Hippocampal formation (tissue), 2 donors: ENCODE data around the gene DNAJC17.

Experiments used
- DNase-seq, 2 donors: peaks; one replicate each; lab custom pipeline; 2025; lab: John Stamatoyannopoulos, UW

DNAJC17 gene

DNA sequence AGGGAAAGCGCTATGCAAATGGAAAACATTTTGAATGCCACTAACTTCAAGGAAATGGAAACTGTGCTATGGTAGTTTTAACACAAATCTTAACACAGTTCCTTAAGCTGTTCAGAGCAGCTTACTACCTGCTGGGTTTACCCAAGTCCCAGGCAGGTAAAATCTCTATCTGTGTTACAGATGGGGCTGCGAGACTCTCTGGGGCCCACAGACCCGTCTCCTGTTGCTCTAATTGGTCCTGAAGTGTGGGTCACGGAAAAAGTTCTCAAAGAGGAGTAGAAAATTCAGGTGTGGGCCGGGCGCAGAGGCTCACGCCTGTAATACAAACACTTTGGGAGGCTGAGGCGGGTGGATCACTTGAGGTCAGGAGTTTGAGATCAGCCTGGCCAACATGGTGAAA lies 17.3 kb downstream of the DNAJC17 start:
- DNase-seq = no peak

DNA sequence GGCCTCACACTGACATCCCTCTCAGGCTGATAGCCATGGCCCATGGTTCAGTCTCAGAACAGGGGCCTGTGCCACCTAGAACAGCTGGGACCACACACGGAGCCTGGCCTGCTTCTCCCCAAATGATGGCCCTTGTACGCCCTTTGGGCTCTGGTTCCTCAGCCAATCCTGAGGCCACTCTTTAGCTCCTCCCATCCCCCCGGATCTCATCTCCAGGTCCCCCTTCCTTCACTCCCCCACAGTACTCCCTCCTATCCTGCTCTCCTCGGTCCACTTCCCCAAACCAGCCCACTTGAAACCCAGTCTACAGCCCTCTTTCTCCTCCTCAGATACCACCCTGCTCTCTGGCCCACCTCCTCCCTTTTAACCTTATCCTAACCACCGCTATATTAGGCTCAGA lies 18.2 kb downstream of the DNAJC17 start:
- DNase-seq = no peak

DNA sequence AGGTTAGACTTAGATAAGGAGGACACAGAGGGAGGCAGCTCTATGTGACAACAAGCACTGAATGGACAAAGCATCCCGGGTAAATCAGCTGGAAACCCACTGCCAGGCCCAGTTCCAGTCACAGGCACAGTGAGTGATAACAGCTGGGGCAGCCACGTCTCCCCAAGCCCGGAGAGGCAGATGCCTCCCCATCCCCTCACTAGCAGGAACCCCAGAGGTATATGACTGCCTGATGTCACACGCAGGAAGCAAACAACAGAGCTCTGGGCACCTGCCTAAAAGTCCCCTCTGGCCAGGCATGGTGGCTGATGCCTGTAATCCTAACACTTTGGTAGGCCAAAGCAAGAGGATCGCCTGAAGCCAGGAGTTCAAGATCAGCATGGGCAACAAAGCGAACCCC lies 19.3 kb downstream of the DNAJC17 start:
- no peak for DNase-seq

DNA sequence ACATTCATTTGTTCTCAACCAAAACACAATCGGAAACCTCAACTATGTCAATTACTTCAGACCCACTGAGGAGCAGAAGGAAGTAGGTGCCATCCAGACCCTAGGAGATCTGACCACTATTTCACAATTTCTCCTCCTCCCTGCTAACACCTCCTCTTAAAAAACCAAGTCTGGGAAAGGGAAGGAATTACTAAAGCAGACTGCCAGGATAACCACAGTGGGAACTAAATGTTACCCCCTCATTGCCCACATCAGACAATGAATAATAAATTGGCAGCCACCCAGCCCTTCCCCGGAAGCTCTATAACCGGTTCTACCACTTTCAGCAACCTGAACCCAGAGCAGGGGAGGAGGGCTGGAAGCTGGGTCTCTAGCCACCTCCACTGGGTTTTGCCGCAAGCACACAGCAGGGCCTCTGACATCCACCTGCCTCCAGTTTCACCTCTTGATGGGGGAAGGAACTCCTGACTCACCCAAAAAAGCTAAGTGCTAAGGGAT lies 19.9 kb downstream of the DNAJC17 start:
- DNase-seq = no peak

DNA sequence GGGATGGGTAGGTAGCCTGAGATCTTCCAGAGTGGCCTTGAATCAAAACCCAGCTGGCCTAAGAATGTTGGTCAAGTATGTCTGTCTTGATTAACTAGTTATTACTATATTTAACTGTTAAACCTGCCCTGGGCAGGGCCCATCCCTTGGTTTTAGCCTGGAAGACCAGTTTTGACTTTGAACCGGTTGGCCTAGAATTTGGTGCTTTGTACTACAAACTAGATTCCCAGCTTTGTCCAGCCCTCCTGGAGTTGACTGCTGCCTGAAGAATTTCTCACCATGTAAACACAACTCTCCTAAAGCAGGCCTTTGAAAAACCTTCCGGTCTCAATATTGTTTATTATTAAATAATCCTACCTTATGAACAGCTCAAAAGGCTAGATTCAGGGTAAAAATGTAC lies 21.5 kb downstream of the DNAJC17 start:
- no peak for DNase-seq

DNA sequence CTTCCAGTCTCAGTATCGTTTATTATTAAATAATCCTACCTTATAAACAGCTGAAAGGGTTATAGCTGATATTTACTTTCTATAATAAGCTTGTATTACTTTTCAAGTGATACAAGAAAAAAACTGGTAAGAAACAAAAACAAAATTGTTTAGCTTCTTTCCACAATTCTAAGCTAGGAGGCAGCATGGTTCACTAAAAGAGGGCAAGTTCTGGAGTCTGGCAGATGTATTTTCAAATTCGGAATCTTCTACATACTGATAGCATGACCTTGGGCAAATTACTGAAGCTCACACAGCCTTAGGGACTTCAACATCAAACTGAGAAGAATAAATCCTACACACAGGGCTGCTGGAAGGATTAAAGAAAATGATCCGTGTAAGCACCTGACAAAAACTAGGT lies 22.1 kb downstream of the DNAJC17 start:
- no peak for DNase-seq

DNA sequence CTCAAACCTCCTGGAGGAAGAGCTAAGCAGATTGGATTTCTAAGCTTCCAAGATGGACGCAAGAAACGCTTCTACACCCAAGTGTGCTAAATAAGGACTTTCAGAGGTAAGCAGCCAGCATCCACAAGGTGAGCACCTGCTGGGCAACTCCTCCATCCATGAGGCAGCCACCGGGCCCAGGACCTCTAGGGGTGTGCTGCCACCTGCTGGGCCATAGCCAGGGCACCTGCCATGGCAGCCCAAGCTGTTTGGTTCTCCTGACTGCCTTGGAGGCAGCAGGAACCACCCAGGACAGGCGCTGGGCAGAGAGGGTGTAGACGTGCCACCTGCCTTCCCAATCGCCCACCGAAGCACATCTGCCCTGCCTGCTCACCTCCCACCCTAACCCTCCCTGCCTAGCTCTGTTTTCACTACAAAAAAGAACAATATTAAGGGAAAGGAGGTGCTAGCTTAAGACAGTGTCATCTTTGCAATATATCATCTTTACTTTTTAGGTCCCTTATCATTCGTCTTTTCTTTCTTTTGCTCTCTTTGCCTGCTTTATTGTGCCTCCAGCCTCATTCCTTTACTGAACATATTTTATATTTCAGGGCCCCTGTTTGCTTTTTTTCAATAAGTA lies 24.6 kb downstream of the DNAJC17 start:
- DNase-seq = no peak

DNA sequence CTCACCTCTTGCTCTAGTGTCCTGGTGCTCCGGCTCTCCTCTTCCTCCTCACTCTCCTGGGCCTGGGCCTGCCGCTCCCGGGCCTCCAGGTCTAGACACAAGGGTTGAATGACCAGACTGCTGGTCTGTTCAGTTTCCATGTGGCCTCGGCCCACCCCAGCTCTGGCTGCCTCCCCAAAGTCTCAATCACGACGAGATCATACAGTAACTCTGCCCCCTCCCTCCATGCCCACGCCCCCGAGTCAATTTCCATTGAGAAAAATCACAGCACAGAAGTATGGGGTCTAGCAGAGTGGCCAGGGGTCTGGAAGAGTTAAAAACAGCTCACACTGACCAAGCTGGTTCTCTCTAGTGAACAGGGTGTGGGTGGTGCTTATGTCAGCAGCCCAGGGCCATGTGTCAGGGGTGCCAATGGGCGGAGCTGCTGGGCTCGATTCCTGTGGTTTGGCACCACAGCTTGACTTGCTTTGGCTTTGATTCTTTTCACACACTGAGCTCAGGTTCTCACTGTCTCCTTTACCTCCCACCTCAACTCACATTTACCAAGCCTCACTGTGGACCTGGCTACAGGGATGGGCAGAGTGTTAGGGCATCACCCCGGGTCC lies 30.6 kb downstream of the DNAJC17 start:
- no peak for DNase-seq

DNA sequence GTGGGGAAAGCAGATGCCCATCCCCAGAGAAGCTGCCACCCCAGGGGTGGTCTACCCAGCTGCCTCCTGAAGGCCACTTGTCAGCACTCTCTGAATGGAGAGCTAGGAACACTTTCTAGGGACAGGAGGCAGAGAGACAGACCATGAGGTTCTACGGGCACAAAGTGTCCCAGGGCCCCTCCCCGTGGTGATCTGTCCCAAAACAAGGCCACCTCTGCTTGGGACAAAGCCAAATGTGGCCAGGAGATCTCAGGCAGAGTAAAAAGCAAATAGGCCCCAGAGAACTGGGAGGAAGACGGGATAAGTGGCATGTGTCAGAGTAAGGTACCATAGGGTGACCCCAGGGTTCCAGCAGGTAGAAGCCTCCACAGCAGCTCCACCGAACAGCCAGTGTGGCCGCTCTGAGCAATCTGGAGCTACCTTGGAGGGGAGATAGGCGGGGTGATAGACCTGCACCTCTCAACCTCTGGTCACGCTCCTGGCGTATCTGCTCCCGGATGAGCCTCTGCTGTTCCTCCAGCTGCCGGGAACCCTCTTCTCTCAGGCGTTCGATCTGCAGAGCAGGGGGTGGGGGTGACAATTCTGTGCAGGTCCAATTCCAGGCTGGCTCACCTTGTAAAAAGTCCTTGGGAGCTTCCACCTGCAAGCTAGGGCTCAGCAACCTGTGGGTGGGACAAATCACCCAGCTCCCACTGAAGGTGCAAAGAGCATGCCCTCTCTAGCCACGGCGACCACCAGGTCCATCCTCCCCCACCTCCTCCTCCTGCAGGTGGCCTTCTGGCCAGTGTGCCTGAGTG lies 31.3 kb downstream of the DNAJC17 start:
- DNase-seq = no peak

DNA sequence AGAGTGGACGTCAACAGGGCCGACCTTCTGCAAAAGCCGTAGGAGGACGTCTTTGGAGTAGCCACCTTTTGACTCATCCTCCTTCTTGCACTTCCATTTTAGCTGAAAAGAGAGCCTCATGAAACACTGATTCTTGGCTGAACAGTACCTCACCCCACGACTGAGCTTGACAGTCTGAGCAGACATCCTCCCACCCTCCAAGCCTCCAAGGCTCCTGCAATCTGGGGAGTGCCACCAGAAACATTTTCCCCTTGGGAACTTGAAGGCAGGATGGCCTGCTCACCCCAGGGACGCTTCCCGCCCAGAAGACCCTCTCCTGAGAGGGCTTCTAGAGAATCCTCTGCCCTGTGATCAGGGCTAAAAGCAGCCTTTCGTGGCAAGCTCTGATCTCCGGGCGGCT lies 32.3 kb downstream of the DNAJC17 start:
- DNase-seq = no peak

DNA sequence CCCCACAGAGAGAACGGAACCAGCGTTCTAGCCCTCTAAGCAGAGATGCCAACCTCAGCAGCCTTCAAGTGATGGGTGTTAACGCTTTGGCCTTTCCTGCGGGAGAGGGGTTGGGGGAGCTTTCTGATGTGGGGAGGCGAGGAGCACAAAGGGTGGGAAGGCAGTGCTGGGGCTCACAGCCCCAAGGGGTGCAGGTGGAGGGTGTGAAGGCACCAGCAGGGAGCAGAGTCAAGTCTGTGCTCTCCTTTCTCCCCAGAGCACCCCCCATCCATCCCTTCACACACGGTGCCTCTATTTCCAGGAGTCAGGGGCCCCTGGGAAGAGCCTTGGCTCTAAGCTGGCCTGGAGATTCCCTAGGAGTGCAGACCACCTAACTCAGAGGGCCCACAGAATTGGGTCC lies 33.4 kb downstream of the DNAJC17 start:
- DNase-seq = no peak

DNA sequence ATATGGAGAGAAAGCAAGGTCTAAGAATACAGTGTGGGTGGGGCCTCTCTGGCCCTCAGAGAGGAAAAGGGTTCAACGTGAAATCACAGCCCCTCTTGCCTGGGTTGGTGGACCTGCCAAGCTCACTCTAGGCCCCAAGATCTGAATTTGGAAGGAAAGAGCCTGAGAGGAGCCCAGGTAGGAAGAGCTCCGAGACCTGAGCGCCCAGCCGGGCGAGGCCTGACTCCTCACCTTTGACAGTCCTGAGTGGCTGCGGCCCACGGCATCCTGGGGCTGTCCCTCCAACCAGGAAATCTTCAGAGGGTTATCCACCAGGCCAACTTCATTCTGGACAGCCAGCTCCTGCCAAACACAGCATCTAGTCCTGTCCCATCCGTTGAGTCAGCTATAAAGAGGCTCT lies 33.8 kb downstream of the DNAJC17 start:
- DNase-seq = no peak

DNA sequence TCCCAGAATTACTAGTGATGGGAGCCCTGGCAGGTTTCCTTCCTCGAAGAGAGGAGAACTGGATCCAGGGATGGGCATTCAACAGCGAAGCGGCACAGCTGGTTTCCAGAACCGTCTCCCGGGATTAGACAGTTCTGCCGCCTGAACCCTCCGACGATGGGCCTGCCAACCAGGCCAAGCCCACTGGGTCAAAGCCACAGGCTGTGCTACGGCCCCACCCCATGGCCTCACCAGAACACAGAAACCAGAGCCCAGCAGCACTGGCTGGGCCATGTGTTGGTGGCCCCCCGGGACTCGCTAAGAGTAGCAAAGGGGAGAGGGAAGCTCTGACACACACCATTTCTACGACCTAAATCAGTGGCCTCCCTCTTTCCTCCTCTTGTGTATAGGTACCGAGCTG lies 35.3 kb downstream of the DNAJC17 start:
- DNase-seq = no peak

DNA sequence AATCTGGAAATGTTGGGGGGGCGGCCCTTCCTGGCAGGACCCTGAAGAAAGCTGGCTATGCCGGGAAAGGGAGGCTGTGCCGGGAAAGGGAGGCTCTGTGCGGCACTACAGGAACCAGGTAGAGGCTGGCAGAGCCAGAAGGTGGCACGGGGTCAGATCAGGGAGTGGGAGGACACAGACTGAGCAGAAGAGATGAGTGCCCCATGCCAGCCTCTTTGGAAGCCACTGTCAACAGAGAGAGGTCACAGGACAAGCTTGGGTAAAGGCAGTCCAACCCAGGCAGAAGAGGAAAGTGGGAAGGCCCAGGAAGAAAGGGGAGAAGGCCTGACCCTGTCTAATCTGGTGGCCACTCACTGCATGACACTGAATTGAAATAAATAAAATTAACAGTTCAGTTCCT lies 36.0 kb downstream of the DNAJC17 start:
- DNase-seq = no peak

DNA sequence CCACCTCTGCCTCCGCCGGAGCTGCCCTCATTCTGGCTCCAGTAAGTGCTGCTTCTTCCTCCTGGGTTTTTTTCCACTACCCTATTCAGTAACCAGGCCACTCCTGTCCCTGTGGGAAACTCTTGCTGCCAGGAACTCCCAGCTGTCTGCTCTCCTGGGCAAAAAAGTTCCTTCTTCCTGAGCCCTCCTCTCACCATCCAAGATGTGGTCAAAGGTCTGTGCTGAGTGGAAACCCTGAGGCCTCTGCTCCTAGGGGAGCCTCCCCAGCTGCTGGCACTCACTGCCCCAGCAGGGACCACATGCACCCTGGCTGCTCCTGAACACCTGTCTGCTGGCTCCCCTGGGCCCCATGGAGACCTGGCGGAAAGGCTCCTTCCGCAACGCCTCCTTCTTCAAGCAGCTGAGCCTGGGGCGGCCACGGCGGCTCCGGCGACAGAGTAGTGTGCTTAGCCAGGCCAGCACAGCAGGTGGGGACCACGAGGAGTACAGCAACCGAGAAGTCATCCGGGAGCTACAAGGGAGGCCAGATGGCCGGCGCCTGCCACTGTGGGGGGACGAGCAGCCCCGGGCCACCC lies 37.0 kb downstream of the DNAJC17 start:
- no peak for DNase-seq

DNA sequence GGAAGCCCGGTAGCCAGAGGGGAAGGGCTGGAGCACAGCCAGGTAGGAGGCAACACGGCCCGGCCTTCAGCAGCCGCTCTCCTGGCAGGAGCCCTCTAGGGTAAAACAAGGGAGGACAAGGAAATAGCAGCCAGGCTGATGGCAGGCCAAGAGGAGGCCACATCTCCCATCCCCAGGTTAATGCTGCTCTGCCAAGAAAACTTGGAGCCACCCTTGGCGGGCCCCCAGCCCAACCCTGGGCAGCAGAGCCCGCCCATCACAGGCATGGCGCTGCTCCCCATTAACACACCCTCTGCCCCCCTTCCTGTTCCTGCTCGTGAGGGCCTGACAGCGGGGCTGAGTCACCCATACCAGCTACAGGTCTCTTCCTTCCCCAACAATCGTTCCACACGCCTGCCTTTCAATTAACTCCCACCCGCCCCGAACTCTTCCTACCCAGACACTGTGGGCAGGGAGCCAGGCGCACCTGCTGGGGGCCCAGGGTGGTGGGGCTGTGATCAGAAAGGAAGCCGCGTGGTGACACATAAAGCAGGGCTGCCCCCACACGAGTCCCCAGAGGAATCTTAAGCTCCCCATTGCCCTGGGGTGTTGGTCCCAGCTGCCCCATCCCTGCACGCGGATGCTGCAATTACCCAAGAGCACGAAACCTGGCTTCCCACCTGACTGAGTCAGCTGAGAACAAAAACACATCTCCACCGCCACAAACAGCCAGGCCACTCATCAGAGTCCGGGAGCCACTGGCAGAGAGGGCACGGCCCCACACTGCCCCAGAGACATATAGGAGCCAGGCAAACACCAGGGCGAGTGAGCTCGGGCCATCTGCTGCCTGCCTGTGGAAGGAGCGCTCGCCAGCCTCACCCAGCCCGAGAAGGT lies 37.8 kb downstream of the DNAJC17 start, which contains the start of gene C15orf62:
Gene C15orf62 (plus strand): TSS at position 707 of the 873 bp plus-strand sequence. CDS start 516 bp downstream, outside the sequence.
- DNase-seq = peak; percentile 18 to 41

DNA sequence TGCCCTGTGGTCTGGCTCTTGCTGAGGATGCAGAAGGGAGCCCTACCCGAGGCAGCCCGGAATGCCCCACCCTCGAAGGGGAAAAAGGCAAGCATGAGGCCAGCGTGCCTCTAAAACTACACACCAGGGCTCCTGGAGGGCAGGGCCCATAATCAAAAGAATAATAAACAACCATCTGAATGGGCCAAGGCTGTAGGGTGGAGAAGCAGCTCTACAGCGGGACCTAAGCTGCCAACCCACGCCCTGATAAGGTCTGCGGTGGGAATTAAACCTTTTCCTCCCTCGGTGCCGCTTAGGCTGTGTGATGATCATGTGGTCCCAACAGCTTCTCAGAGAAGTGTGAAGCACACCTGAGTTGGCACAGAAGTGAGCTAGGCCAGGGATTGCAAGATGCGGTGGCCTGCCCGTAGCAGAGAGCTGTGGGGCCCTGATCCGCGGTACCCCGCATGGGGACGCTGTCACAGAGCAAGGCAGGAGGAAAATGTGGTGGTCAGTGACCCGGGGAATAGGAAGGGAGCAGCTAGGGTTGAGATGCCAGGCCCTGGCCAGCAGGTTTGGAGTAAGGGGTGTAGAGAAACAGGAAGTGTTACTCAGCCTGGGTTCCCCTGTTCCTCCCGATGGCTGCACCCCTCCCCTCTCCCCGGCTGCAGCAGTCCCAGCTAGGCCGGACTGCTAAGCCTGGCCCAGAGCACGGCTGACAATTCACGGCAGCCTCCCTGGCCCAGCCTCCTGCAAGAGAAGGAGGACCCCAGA lies 38.6 kb downstream of the DNAJC17 start:
- DNase-seq = no peak

DNA sequence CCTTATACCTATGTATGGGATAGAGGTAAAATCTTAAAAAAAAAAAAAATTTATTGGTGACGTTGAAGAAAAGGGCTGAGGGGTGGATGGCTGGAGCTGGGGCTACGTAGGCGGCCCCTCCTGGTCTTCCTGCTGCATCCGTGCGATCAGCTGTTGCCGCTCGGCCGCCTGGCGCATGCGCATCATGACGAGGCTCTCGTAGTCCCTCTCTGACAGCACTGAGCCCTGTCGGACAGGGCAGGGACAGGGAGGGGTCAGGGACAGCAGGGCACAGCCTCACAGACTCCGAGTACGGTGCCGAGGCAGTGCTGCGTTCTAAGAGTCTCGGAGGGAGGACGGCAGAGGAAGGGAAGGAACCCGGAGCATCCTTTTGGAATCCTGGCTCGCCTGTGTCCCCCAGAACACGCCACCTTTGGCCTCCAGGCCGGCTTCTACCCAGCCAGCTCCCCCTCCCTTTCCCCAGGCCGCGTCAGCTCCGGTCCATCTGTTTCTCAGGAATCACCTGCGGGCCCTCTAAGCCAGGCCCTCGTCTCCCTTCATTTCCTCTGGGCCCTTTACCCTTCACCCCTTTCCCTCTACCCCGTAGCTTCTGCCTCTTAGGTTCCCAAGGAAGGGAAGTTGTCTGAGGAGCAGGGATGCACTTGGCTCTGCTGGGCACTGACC lies 39.3 kb downstream of the DNAJC17 start:
- DNase-seq = no peak

DNA sequence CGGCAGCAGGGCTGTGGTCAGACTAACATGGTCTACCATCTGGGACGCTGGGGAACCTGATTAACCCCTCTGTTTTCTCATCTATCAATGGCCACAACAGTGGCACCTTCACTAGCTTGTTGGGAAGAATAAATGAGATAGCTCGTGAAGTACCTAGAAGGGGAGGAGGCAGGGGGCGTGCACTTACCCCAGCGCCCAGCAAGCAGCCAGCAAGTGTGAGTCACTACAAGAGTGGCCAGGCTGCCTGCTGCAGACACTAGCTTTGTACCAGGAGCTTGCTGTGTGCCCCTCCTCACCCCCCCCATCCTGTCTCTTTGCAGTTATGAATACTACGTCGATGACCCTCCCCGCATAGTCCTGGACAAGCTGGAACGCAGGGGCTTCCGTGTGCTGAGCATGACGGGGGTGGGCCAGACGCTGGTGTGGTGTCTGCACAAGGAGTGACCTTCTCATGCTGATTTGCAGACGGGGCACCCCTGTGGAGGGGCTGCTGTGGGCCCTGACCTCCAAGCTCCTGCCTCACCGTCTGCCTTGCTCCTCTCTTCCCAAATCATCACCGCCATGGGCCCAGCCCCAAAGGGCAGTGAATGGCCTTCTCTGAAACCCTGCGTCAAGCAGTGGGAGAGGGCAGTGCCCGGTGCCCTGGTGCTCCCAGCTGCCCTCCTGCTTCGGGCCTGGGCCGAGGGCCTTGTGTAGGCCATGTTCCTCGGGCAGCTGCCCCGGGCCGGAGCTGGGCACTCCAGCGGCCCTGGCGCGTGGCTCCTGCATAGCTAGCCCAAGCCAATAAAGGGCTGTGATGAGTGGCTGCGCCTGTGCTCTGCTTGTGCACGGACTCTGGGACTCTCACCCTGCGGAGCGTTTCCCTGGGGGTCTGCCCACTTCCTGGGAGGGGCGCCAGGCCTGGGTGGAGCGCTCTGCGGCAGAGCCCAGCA lies 40.1 kb downstream of the DNAJC17 start:
- DNase-seq = no peak
